Astrocyte of the spinal cord (primary cell): Measurements from ENCODE around the gene L3MBTL1.
A peak's percentile ranks its signal among the peaks of the same experiment; 100 is the strongest.

Experiments used
- DNase-seq: peaks from one replicate; pipeline ENCODE4 v3.0.0; 2011; ENCODE audit warnings: low read depth, low spot score
- H3K4me3 ChIP-seq: 2 replicates; pipeline ENCODE4 v1.5.1; 2011; ENCODE audit warnings: low read depth, mild to moderate bottlenecking, low read length, moderate library complexity
- in situ Hi-C: cut with HindIII; loops from 2 replicates; pipeline ENCODE4 v1.10.0; 2017; ENCODE audit warnings: low sequenced_read_pairs
- TF ChIP-seq, protein P1 (sequence below): IDR thresholded peaks from 2 replicates; pipeline ENCODE4 v1.5.1; 2012; ENCODE audit warnings: low read depth, mild to moderate bottlenecking, low read length, inconsistent platforms

L3MBTL1 gene

DNA sequence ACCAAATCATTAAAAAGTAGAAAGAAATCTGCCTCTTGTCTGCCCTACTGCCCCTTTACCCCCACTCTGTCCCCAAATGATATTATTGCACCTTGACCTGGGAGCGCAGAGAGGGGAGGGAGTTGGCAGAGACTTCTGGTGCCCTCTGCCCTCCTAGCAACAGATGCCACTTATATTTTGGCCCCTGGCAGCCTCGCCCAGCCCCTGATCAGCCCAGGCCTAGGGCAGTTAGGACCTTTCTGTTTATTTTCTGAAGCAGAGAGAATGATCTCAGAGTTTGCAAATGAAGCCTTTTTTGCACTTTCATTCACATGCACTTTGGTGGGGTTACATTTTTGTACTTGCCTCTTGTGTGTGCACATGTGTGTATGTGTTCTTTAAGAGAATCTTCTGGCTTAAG, 43.0 kb downstream of the L3MBTL1 start:
- in situ Hi-C loops = no loop called here
- TF ChIP-seq, protein P1, sequence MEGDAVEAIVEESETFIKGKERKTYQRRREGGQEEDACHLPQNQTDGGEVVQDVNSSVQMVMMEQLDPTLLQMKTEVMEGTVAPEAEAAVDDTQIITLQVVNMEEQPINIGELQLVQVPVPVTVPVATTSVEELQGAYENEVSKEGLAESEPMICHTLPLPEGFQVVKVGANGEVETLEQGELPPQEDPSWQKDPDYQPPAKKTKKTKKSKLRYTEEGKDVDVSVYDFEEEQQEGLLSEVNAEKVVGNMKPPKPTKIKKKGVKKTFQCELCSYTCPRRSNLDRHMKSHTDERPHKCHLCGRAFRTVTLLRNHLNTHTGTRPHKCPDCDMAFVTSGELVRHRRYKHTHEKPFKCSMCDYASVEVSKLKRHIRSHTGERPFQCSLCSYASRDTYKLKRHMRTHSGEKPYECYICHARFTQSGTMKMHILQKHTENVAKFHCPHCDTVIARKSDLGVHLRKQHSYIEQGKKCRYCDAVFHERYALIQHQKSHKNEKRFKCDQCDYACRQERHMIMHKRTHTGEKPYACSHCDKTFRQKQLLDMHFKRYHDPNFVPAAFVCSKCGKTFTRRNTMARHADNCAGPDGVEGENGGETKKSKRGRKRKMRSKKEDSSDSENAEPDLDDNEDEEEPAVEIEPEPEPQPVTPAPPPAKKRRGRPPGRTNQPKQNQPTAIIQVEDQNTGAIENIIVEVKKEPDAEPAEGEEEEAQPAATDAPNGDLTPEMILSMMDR = no peak
- no peak for DNase-seq

DNA sequence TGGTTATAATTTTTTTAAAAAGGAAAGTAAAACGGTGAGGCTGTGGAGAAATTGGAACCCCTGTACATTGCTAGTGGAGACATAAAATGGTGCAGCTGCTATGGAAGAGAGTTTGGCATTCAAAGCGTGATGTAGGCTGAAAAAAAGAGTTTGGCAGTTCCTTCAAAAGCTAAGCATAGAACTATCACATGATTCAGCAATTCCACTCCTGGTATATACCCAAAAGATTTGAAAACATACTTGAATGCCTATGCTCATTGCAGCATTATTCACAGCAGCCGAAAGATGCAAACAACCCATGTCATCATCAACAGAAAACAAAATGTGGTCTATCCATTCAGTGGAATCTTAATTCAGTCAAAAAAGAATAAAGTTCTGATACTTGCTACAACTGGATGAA, 46.9 kb downstream of the L3MBTL1 start:
- no peak for DNase-seq
- TF ChIP-seq, protein P1 = no peak
- in situ Hi-C loops = no loop called here
- H3K4me3 ChIP-seq = no peak overlapping the region

More for the DNA sequence above, 43.0 kb downstream of the L3MBTL1 start:
- H3K4me3 ChIP-seq = no peak overlapping the region

DNA sequence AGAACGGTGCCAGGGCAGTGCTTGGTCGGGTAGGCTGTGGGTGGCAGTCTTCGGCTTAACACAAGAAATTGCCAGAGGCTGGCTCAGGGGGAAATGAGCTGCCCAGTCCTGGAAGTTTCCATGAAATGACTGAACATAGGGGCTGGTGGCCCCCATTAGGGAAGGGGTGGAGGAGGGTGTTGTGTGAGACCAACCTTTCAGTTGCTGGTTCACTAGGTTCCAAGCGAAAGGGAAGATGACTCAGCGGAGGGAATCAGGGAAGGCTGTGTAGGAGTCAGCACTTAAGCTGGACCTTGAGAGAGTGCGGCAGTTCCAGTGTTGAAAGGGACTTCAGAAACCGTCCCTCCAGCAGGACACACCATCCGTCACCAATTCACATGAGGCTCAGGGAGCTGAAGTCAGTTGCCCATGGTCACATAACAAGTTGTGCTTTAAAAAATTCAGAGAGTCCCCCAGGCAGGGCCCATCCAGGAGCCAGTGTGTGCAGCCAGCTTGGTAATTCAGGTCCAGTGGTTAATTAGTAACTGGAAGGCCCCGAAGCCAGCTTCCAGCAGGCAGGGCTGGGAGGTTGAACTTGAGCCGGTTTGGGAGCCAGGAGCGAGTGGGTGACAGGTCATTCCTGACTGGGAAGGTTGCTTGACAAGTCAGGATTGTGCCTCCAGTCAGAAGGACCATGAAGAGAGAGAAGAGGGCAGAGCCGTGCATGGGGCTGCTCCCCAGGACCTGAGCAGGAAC, 51.1 kb downstream of the L3MBTL1 start, which contains the start of gene SGK2:
TSS of gene SGK2 (plus strand) at position 616 of the 735 bp plus-strand sequence. CDS start 7,469 bp downstream, outside the sequence.
- TF ChIP-seq, protein P1 = no peak
- peak; percentile 8 for DNase-seq
- in situ Hi-C loops = no loop called here
- no peak within 1 kb of the TSS for H3K4me3 ChIP-seq

DNA sequence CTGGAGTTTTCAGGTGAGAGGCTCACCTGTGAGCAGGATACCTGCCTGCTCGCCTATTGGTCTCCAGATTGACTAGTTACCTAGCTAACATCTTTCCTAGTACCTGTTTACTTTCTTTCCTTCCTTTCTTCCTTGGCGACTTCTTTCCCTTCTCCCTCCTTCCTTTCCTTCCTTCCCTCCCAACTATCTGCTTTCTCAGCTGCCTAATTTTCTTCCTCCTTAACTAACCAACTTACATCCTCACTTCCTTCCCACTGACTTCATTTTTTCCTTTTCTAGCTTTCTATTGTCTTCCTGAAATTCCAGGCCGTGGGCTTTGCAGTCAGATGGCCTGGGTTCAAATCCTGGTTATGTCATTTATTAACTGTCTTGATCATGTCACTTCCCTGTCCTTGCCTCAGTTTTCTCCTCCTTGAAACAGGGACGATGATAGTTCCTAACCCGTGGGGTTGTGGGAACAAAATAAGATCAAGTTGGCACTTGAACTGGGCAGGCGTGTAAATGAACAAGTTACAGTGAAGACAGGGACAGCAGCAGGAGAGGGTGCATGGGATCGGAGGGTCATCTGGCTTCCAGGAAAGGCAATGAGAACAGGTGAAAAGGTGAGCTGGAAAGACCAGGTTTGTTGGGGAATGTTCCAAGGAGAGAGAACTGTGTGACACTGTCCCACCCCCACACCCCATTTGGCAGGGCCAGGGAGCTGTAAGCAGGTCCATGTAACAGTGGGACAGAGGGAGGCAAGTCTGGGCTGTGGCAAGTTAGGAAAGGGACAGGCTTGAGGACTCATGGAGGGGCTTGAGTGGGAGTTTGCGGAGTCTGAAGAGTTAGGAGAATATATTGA, 51.9 kb downstream of the L3MBTL1 start:
- in situ Hi-C loops = no loop called here
- no peak overlapping the region for H3K4me3 ChIP-seq
- DNase-seq = no peak
- TF ChIP-seq, protein P1 = no peak

DNA sequence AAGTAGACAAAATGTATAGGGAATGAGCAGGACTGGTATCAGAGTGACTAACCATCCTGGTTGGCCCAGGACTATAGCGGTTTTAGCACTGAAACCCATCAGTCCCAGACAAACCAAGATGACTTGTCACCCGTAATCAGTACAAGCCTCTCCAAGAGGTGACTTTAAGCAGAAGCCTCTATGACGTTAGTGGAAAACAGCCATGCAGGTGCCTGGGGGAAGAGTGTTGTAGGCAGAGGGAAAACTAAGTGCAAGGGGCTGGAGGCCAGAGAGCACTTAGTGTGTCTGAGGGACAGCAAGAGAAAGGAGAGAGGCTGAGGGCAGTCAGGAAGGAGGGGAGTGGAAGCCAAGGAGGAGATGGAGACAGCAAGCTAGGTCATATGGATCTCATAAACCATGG, 53.5 kb downstream of the L3MBTL1 start:
- in situ Hi-C loops = no loop called here
- TF ChIP-seq, protein P1 = no peak
- H3K4me3 ChIP-seq = no peak overlapping the region
- no peak for DNase-seq

DNA sequence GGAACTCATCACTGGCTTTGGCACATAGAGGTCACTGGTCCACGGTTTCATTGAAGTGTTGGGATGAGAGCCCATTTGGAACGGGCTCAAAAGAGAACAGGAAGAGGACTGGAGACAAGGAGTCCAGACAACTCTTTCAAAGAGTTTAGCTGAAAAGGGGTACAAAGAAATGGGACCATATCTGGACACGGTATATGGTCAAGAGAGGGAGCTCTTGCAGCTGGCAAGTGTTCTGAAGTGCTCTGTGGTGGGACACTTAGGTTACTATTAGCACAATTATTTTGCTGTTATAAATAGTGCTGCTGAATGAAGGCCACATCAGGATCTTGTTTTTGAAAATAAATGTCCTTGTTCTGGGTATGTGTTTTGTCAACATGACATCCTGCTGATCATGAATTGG, 55.9 kb downstream of the L3MBTL1 start:
- in situ Hi-C loops = no loop called here
- H3K4me3 ChIP-seq = no peak overlapping the region
- DNase-seq = no peak

More for the DNA sequence above, 55.9 kb downstream of the L3MBTL1 start:
- TF ChIP-seq, protein P1 = peak; percentile 18
